Neuronal stem cell (in vitro differentiated cells): ENCODE results near the gene FGGY.

Source experiments
- DNase-seq: peaks from one replicate; pipeline ENCODE4 v3.0.0-alpha.2; 2013; ENCODE audit warnings: low spot score
- H2AFZ ChIP-seq: one replicate; pipeline ENCODE4 v1.6.1; 2013; ENCODE audit warnings: mild to moderate bottlenecking, low read length, inconsistent platforms
- H2AK5ac ChIP-seq: 2 replicates; pipeline ENCODE4 v1.6.1; 2013; ENCODE audit warnings: low read depth, mild to moderate bottlenecking, inconsistent platforms, low read length, moderate library complexity, mixed read lengths
- H2BK120ac ChIP-seq: 2 replicates; pipeline ENCODE4 v1.6.1; 2013; ENCODE audit warnings: low read depth, mild to moderate bottlenecking, inconsistent platforms, low read length, moderate library complexity, mixed read lengths
- H2BK12ac ChIP-seq: one replicate; pipeline ENCODE4 v1.6.1; 2013; ENCODE audit warnings: low read length, inconsistent platforms
- H2BK15ac ChIP-seq: 2 replicates; pipeline ENCODE4 v1.6.1; 2013; ENCODE audit warnings: mild to moderate bottlenecking, low read length, inconsistent platforms, mixed read lengths
- H2BK5ac ChIP-seq: one replicate; pipeline ENCODE4 v1.6.1; 2013; ENCODE audit warnings: inconsistent platforms, mild to moderate bottlenecking, low read length, moderate library complexity
- H3K14ac ChIP-seq: one replicate; pipeline ENCODE4 v1.6.1; 2013; ENCODE audit warnings: low read length, inconsistent platforms
- H3K18ac ChIP-seq: 2 replicates; pipeline ENCODE4 v1.6.1; 2013; ENCODE audit warnings: low read length, inconsistent platforms
- H3K23ac ChIP-seq: 2 replicates; pipeline ENCODE4 v1.6.1; 2013; ENCODE audit warnings: low read depth, mild to moderate bottlenecking, mixed read lengths, low read length, inconsistent platforms; ENCODE audit not compliant: poor library complexity
- H3K27ac ChIP-seq: replicated peaks from 3 replicates; pipeline ENCODE4 v1.5.1; 2013; ENCODE audit warnings: low read length, inconsistent platforms
- H3K27me3 ChIP-seq, 3 experiments: 2 replicates each; pipeline ENCODE4 v1.6.1; 2013; ENCODE audit warnings: low read length in 3 of 3, mild to moderate bottlenecking in 2 of 3, inconsistent platforms in 1 of 3, low read depth in 1 of 3, mixed read lengths in 1 of 3, moderate library complexity in 1 of 3; ENCODE audit not compliant: control insufficient read depth in 3 of 3, insufficient read depth in 3 of 3
- H3K36me3 ChIP-seq, 2 donors: replicated peaks in 1 of 2; 2 replicates each; pipeline ENCODE4 v1.6.1; 2013; ENCODE audit warnings: low read length in 2 of 2; ENCODE audit not compliant: control insufficient read depth in 2 of 2, insufficient read depth in 2 of 2
- H3K4ac ChIP-seq: 2 replicates; pipeline ENCODE4 v1.6.1; 2013; ENCODE audit warnings: inconsistent platforms, mild to moderate bottlenecking, low read length, moderate library complexity
- H3K4me1 ChIP-seq, 2 donors: 1 replicate in 1 of 2; 2 replicates in 1 of 2; pipeline ENCODE4 v1.6.1; 2013; ENCODE audit warnings: low read length in 2 of 2, low read depth in 1 of 2; ENCODE audit not compliant: control insufficient read depth in 2 of 2, insufficient read depth in 1 of 2
- H3K4me2 ChIP-seq: one replicate; pipeline ENCODE4 v1.6.1; 2013; ENCODE audit warnings: mild to moderate bottlenecking, low read length, inconsistent platforms; ENCODE audit not compliant: insufficient read depth, poor library complexity, severe bottlenecking
- H3K4me3 ChIP-seq, 2 donors: 2 replicates each; pipeline ENCODE4 v1.5.1; 2013; ENCODE audit warnings: low read length in 2 of 2, mild to moderate bottlenecking in 2 of 2, inconsistent platforms in 1 of 2, moderate library complexity in 1 of 2
- H3K79me1 ChIP-seq: one replicate; pipeline ENCODE4 v1.6.1; 2013; ENCODE audit warnings: low read depth, mild to moderate bottlenecking, inconsistent platforms, low read length, moderate library complexity
- H3K9ac ChIP-seq: one replicate; pipeline ENCODE4 v1.6.1; 2013; ENCODE audit warnings: mild to moderate bottlenecking, low read depth, low read length, inconsistent platforms; ENCODE audit not compliant: poor library complexity
- H3K9me3 ChIP-seq, 2 donors: replicated peaks in 1 of 2; 2 replicates each; pipeline versions ENCODE3 to v1.6.1; 2013; ENCODE audit warnings: low read length in 2 of 2, mild to moderate bottlenecking in 2 of 2, inconsistent platforms in 1 of 2, low read depth in 1 of 2, mixed read lengths in 1 of 2, moderate library complexity in 1 of 2; ENCODE audit not compliant: control insufficient read depth in 2 of 2, insufficient read depth in 1 of 2
- H4K8ac ChIP-seq: one replicate; pipeline ENCODE4 v1.6.1; 2013; ENCODE audit warnings: low read depth, mild to moderate bottlenecking, inconsistent platforms, low read length, moderate library complexity
- H4K91ac ChIP-seq: one replicate; pipeline ENCODE4 v1.6.1; 2013; ENCODE audit warnings: low read length, low read depth, mild to moderate bottlenecking, inconsistent platforms; ENCODE audit not compliant: poor library complexity
- WGBS, 2 donors: extraction: QIAGEN DNeasy Blood & Tissue Kit; methylation state at CpG; one replicate each; pipeline ENCODE4 v1.1.7; 2013; ENCODE audit warnings: missing lambda C conversion rate in 2 of 2, mixed read lengths in 1 of 2; ENCODE audit not compliant: insufficient read length in 2 of 2, insufficient replicate concordance in 1 of 2; ENCODE audit errors: extremely low coverage in 2 of 2; 5-methylcytosine and 5-hydroxymethylcytosine counted together

Gene FGGY

DNA sequence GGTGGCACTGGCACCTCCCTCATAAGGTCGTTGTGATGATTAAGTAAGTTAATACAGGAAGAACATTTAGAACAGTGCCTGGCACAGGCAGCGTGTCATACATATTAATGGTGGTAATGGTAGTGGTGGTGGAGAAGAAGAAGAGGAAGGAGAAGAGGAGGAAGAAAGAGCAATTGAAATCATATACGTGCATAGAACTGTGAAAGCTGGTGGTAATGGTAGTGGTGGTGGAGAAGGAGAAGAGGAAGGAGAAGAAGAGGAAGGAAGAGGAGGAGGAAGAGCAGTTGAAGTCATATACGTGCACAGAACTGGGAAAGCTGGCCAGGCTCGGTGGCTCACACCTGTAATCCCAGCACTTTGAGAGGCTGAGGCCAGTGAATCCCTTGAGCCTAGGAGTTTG, 396.5 kb downstream of the FGGY start:
- H2BK15ac ChIP-seq: no peak overlapping the region
- no peak overlapping the region for H2BK5ac ChIP-seq
- no peak overlapping the region for H3K9ac ChIP-seq
- H2AK5ac ChIP-seq: no peak overlapping the region
- no peak overlapping the region for H4K91ac ChIP-seq
- no peak overlapping the region for H3K4me3 ChIP-seq
- H3K23ac ChIP-seq: no peak overlapping the region
- H3K27me3 ChIP-seq: no peaks in the 10 kb centered on the region
- H3K36me3 ChIP-seq: no peaks in the 10 kb centered on the region
- no CpG with 5 or more reads among the region's 5 CpGs for WGBS, 2 donors
- H3K4ac ChIP-seq: no peak overlapping the region
- H4K8ac ChIP-seq: no peak overlapping the region
- no peak overlapping the region for H3K14ac ChIP-seq
- no peak overlapping the region for H2BK120ac ChIP-seq
- H3K4me2 ChIP-seq: no peak overlapping the region
- peaks cover 6 to 25% of the 10 kb centered on the region in 2 donors for H3K4me1 ChIP-seq
- no peaks in the 10 kb centered on the region for H3K79me1 ChIP-seq
- no peak overlapping the region for H2BK12ac ChIP-seq
- DNase-seq: no peak
- no peak overlapping the region for H3K18ac ChIP-seq
- no peaks in the 10 kb centered on the region for H3K9me3 ChIP-seq
- no peak overlapping the region for H2AFZ ChIP-seq
- no peak overlapping the region for H3K27ac ChIP-seq

DNA sequence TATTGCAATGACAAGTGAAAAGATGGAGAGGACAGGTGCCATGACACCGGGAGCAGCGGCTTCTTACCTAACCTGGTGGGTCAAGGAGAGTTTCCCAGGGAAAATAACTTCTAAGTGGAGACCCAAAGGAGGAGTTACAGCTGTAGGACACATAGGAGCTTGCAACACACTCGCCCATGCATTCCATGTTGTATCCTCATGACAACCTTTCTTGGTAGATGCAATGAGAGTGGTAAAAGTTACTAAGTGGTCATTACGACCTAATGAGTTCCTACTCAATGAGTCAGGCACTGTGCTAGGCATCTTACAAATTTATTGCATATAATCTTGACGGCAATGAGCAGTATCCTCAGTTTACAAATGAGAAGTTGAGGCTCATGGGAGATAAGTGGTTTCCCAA, 398.4 kb downstream of the FGGY start:
- H3K9me3 ChIP-seq: no peaks in the 10 kb centered on the region
- H3K27ac ChIP-seq: no peak overlapping the region
- H3K27me3 ChIP-seq: no peaks in the 10 kb centered on the region
- H4K8ac ChIP-seq: no peak overlapping the region
- H3K18ac ChIP-seq: no peak overlapping the region
- H3K23ac ChIP-seq: no peak overlapping the region
- H2AK5ac ChIP-seq: no peak overlapping the region
- H2BK15ac ChIP-seq: no peak overlapping the region
- H3K14ac ChIP-seq: no peak overlapping the region
- H2BK12ac ChIP-seq: no peak overlapping the region
- no peak for DNase-seq
- H4K91ac ChIP-seq: no peak overlapping the region
- H3K4me2 ChIP-seq: no peak overlapping the region
- no peak overlapping the region for H2BK5ac ChIP-seq
- no CpG with 5 or more reads among the region's 5 CpGs for WGBS, 2 donors
- H3K9ac ChIP-seq: no peak overlapping the region
- H3K4me3 ChIP-seq: no peak overlapping the region
- no peak overlapping the region for H2AFZ ChIP-seq
- peaks cover 6 to 32% of the 10 kb centered on the region in 2 donors for H3K4me1 ChIP-seq
- no peak overlapping the region for H2BK120ac ChIP-seq
- H3K79me1 ChIP-seq: no peaks in the 10 kb centered on the region
- H3K4ac ChIP-seq: no peak overlapping the region
- H3K36me3 ChIP-seq: no peaks in the 10 kb centered on the region

DNA sequence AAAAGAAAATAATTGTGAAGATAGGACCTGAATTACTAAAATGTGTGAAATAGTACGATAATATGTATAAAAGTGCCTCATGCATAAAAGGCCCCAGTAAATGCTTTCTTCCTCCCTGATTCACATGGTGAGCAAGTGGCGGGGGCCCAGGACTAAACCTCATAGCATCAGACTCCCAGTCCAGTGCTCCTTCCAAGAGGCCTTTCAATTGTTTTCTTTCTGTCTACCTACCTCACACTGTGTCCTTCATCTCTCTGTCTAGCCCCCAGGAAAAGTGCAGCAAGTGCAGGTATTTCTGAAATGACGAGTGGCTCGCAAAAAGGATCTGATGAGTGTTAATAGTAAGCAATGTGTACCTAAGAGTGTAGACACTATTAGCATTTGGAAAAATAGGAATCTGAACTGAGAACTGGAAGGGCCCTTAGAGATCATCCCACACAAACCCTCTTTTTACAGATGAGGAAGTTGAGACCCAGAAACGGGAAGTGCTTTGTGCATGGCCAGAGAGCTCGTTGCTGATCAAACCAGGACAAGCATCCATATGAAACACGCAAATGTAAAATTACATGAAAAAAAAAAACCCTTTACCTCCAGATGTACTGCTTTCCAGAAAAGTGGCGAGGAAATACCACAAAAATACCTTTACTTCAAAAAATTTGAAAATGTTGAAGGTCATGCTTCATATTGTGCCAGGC, 399.7 kb downstream of the FGGY start:
- H3K27ac ChIP-seq: no peak overlapping the region
- H2AFZ ChIP-seq: no peak overlapping the region
- no peaks in the 10 kb centered on the region for H3K79me1 ChIP-seq
- no peak overlapping the region for H4K8ac ChIP-seq
- H3K9me3 ChIP-seq: no peaks in the 10 kb centered on the region
- H2BK120ac ChIP-seq: no peak overlapping the region
- H3K4me3 ChIP-seq: no peak overlapping the region
- no peak for DNase-seq
- no peak overlapping the region for H3K4me2 ChIP-seq
- H2BK5ac ChIP-seq: no peak overlapping the region
- no peaks in the 10 kb centered on the region for H3K27me3 ChIP-seq
- no peak overlapping the region for H2AK5ac ChIP-seq
- no peaks in the 10 kb centered on the region for H3K36me3 ChIP-seq
- no peak overlapping the region for H3K4ac ChIP-seq
- H3K4me1 ChIP-seq: peaks cover 3 to 30% of the 10 kb centered on the region in 2 donors
- H3K18ac ChIP-seq: no peak overlapping the region
- H2BK15ac ChIP-seq: no peak overlapping the region
- no peak overlapping the region for H3K14ac ChIP-seq
- no CpG with 5 or more reads among the region's 8 CpGs for WGBS, 2 donors
- no peak overlapping the region for H2BK12ac ChIP-seq
- no peak overlapping the region for H3K23ac ChIP-seq
- no peak overlapping the region for H4K91ac ChIP-seq
- no peak overlapping the region for H3K9ac ChIP-seq

GRCh38 chr1:59697150-59697800, 400.4 kb downstream of the FGGY start:
- no CpG with 5 or more reads among the region's 8 CpGs for WGBS, 2 donors
- H2BK5ac ChIP-seq: no peak overlapping the region
- no peak overlapping the region for H2BK120ac ChIP-seq
- no peak overlapping the region for H3K18ac ChIP-seq
- H2AFZ ChIP-seq: no peak overlapping the region
- no peak overlapping the region for H3K4me3 ChIP-seq
- H3K27ac ChIP-seq: no peak overlapping the region
- H3K14ac ChIP-seq: no peak overlapping the region
- no peak overlapping the region for H4K91ac ChIP-seq
- no peaks in the 10 kb centered on the region for H3K9me3 ChIP-seq
- no peaks in the 10 kb centered on the region for H3K79me1 ChIP-seq
- peaks cover 3 to 27% of the 10 kb centered on the region in 2 donors for H3K4me1 ChIP-seq
- no peak overlapping the region for H3K4ac ChIP-seq
- H3K4me2 ChIP-seq: no peak overlapping the region
- DNase-seq: no peak
- H3K23ac ChIP-seq: no peak overlapping the region
- H2BK12ac ChIP-seq: no peak overlapping the region
- no peaks in the 10 kb centered on the region for H3K27me3 ChIP-seq
- H2AK5ac ChIP-seq: no peak overlapping the region
- H3K36me3 ChIP-seq: no peaks in the 10 kb centered on the region
- no peak overlapping the region for H3K9ac ChIP-seq
- no peak overlapping the region for H4K8ac ChIP-seq
- no peak overlapping the region for H2BK15ac ChIP-seq
